ENCODE data around the gene COPS9.

The COPS9 gene

DNA sequence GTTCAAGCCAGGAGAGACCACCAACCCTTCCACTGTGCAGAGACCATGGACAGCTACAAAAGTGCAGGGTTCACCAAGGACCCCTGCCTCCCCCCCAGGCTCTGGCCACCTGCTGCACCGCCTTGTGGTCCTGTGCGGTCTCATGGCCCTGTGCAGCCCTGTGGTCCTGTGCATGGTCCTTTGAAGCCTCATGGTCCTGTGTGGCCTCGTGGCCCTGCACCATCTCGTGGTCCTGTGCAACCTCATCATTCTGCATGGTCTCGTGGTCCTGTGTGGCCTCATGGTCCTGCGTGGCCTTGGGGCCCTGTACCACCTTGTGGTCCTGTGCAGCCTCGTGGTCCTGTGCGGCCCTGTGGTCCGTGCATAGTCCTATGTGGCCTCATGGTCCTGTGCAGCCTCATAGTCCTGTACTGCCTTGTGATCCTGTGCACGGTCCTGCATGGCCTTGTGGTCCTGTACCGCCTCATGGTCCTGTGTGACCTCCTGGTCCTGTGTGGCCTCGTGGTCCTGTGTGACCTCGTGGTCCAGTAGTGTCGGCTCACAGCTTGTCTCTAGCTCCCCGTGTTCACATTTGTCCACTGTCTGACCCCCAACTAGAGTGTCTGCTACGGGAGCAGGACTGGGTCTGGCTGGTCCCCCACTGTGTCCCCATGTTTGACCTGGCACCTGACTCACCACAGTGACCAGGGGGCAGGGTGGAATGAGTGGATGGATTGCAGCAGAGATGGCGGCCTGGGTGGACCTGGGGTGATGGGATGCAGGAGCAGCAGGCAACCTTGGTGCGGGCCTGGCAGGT is 24.4 kb upstream of the COPS9 start:
- H3K4me3 ChIP-seq (ENCODE audit: low read depth in 1 of 2, low read length in 2 of 2), result no peak overlapping the region
- no peaks in the 10 kb centered on the region for H3K36me3 ChIP-seq (ENCODE audit: control insufficient read depth in 1 of 2, insufficient read depth in 2 of 2, low read length in 2 of 2)
- H3K27me3 ChIP-seq (ENCODE audit: control insufficient read depth in 1 of 2, insufficient read depth in 2 of 2, low read length in 2 of 2), result no peaks in the 10 kb centered on the region
- H3K4me1 ChIP-seq (ENCODE audit: control insufficient read depth in 1 of 2, insufficient read depth in 2 of 2, low read length in 2 of 2), result no peaks in the 10 kb centered on the region
- no peak overlapping the region for H3K9ac ChIP-seq (ENCODE audit: low read depth in 1 of 2, low read length in 2 of 2)
- H3K9me3 ChIP-seq (ENCODE audit: control insufficient read depth in 1 of 2, low read length in 2 of 2), result peaks cover 3 to 7% of the 10 kb centered on the region in 2 donors
- H3K27ac ChIP-seq (ENCODE audit: low read depth, low read length), result no peak overlapping the region

DNA sequence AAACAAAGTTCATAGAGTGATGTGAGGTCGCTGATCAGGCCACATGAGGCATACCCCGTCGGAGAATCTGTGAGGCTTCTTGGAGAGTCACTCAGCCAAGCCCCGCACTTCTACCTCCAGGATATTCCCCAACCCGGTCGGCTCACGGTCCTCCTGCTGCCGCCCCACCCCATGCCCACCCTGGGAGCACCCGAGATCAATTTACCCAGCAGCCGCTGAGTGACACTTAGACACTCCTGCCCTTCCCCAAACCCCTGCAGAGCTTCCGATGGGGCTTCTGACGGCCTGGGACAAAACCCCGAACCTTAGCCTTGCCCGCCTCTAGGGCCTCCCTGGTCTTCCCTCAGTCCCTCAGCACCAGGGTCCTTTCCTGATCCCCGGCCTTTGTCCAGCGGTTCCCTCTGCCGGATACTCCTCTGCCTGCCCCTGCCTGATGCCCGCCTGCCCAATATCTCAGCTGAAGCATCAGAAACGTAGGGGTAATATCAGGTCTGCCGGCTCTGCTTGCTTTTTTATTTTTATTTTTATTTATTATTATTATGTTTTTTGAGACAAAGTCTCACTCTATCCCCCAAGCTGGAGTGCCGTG is 23.2 kb upstream of the COPS9 start:
- H3K9me3 ChIP-seq (ENCODE audit: control insufficient read depth in 1 of 2, low read length in 2 of 2), result peaks cover 3 to 7% of the 10 kb centered on the region in 2 donors
- H3K36me3 ChIP-seq (ENCODE audit: control insufficient read depth in 1 of 2, insufficient read depth in 2 of 2, low read length in 2 of 2), result no peaks in the 10 kb centered on the region
- H3K4me1 ChIP-seq (ENCODE audit: control insufficient read depth in 1 of 2, insufficient read depth in 2 of 2, low read length in 2 of 2), result no peaks in the 10 kb centered on the region
- no peaks in the 10 kb centered on the region for H3K27me3 ChIP-seq (ENCODE audit: control insufficient read depth in 1 of 2, insufficient read depth in 2 of 2, low read length in 2 of 2)
- no peak overlapping the region for H3K4me3 ChIP-seq (ENCODE audit: low read depth in 1 of 2, low read length in 2 of 2)
- no peak overlapping the region for H3K9ac ChIP-seq (ENCODE audit: low read depth in 1 of 2, low read length in 2 of 2)
- no peak overlapping the region for H3K27ac ChIP-seq (ENCODE audit: low read depth, low read length)

DNA sequence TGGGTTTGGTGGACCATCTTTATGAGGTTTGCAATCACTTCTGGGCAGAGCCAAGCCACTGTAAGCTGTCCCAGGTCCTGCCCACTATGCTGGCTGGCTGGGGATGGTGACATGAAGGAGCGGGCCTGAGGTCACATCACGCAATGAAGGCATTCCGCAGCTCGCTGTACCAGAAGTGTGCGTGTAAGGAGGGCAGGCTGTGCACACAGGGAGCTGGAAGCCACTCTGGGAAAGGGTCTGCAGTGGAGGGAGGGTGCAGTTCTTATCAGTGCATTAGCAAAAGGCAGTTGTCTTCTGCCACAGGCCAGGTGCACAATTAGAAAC is 21.0 kb upstream of the COPS9 start:
- Histone ChIP-seq H3K27ac (ENCODE audit: low read depth, low read length) (no peak overlapping the region), H3K4me3 (ENCODE audit: low read depth in 1 of 2, low read length in 2 of 2) (no peak overlapping the region), H3K9me3 (ENCODE audit: control insufficient read depth in 1 of 2, low read length in 2 of 2) (no peaks in the 10 kb centered on the region), H3K36me3 (ENCODE audit: control insufficient read depth in 1 of 2, insufficient read depth in 2 of 2, low read length in 2 of 2) (no peaks in the 10 kb centered on the region), H3K4me1 (ENCODE audit: control insufficient read depth in 1 of 2, insufficient read depth in 2 of 2, low read length in 2 of 2) (no peaks in the 10 kb centered on the region), H3K9ac (ENCODE audit: low read depth in 1 of 2, low read length in 2 of 2) (no peak overlapping the region), H3K27me3 (ENCODE audit: control insufficient read depth in 1 of 2, insufficient read depth in 2 of 2, low read length in 2 of 2) (no peaks in the 10 kb centered on the region)

DNA sequence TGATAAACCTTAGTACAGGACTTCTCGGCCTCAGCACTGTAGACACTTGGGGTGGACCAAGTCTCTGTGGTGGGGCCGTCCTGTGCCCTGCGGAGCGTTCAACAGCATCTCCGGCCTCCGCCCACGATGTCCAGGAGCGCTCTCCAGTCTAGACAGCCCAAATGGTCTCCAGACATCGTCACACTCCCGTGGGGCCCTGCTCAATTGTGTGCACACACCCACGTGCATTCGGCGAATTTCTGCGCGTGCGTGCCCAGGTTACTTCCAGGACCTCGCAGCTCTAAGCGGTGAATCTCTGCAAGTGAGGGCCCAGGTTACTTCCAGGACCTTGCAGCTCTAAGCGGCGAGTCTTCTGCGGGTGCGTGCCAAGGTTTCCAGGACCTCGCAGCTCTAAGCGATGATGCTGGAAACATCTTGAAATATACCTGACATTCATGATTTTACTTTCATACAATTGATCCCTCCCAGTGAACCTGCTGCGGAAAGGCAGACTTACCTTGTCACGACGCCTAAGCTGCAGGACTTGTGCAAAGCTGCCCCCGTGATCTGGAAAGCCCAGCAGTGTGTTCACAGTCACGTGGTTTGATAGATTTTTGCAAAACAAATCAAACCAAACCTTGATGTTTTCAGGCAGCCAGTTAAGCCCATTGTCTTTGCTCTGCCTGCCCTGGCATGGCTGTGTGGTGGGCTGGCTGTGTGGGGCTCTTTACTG is 20.5 kb upstream of the COPS9 start:
- H3K4me1 ChIP-seq (ENCODE audit: control insufficient read depth in 1 of 2, insufficient read depth in 2 of 2, low read length in 2 of 2), result no peaks in the 10 kb centered on the region
- H3K36me3 ChIP-seq (ENCODE audit: control insufficient read depth in 1 of 2, insufficient read depth in 2 of 2, low read length in 2 of 2), result no peaks in the 10 kb centered on the region
- no peaks in the 10 kb centered on the region for H3K9me3 ChIP-seq (ENCODE audit: control insufficient read depth in 1 of 2, low read length in 2 of 2)
- no peak overlapping the region for H3K4me3 ChIP-seq (ENCODE audit: low read depth in 1 of 2, low read length in 2 of 2)
- H3K9ac ChIP-seq (ENCODE audit: low read depth in 1 of 2, low read length in 2 of 2), result no peak overlapping the region
- H3K27me3 ChIP-seq (ENCODE audit: control insufficient read depth in 1 of 2, insufficient read depth in 2 of 2, low read length in 2 of 2), result no peaks in the 10 kb centered on the region
- no peak overlapping the region for H3K27ac ChIP-seq (ENCODE audit: low read depth, low read length)

DNA sequence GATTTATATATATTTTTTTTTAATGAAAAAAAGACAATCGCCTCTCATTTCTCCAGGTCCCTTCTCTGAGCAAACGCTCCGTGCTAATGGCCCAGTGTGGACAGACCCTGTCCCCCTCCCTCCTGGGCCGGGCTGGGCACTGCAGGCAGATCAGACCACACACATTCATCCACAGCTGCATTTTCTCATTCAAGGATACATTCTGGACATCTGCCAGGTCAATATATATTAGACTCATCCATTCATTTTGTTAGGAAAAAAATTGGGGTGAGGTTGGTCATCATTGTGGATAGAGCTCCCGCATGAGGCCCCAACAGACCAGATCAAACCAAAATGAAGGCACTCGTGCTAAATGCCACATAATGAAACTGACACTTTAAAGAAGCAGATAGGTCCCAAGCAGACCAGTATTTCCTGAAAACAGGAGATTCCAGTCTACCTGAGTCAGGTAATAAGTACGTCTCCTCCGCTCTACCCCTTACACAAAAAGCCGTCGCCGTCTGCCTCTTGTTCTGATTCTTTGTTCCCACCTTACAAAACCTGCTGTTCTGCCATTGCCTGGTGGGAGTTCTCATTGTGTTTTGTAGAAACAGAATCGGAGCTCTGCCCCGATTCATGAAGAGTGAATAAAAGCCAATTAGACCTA is 19.8 kb upstream of the COPS9 start:
- no peak overlapping the region for H3K9ac ChIP-seq (ENCODE audit: low read depth in 1 of 2, low read length in 2 of 2)
- H3K27me3 ChIP-seq (ENCODE audit: control insufficient read depth in 1 of 2, insufficient read depth in 2 of 2, low read length in 2 of 2), result no peaks in the 10 kb centered on the region
- no peaks in the 10 kb centered on the region for H3K36me3 ChIP-seq (ENCODE audit: control insufficient read depth in 1 of 2, insufficient read depth in 2 of 2, low read length in 2 of 2)
- no peak overlapping the region for H3K27ac ChIP-seq (ENCODE audit: low read depth, low read length)
- H3K4me3 ChIP-seq (ENCODE audit: low read depth in 1 of 2, low read length in 2 of 2), result no peak overlapping the region
- H3K4me1 ChIP-seq (ENCODE audit: control insufficient read depth in 1 of 2, insufficient read depth in 2 of 2, low read length in 2 of 2), result no peaks in the 10 kb centered on the region
- H3K9me3 ChIP-seq (ENCODE audit: control insufficient read depth in 1 of 2, low read length in 2 of 2), result no peaks in the 10 kb centered on the region

DNA sequence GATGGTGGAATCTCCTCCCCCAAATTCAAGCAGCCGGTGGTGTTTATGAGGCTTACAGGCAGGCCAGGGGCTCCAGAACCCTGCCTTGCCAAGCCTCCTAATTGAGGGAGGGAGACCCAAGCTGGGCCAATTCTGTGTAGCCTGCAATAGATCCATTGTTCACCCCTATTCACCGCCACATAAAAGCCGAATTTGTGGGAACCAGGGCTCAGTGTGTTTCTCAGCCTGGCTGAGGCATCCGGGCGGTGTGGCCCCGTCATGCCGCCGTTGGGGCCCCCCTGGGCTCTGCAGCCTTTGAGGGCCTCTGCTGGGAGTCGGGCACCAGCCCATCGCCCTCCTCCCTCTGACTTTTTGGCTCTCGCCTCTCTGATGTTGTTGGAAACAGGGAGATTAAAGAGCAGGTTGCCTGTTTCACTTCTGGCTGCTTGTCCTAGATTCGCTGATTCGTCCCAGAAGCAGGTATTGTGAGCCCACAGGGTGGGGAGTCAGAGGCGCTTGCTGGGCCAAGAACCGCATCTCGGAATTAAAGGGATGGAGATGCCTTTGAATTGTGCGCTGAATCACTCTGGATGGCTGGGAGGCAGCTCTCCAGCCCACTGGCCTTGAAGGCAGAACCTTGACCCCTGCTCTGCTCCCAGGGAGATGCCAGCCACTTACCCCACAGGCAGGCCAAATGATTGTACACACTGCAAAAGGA is 19.1 kb upstream of the COPS9 start:
- no peak overlapping the region for H3K27ac ChIP-seq (ENCODE audit: low read depth, low read length)

DNA sequence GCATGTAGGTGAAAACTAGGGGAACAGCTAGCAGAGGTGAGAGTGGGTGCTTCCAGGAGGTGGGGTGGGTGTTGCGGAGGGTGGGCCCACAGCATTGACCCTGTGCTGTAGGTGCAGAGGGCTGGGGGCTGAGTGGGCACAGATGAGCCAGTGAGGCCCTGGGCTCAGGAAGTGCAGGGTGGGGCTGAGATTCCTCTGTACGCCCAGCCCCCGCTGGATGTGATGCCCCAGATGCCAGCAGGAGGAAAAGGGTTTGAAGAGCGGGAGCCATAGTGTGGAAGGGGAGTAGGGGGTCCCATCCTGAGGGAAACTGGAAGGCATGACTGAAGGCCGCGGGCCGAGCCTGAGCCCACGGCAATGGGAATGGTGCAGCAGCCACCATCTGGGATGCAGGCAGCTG is 18.5 kb upstream of the COPS9 start:
- H3K9ac ChIP-seq (ENCODE audit: low read depth in 1 of 2, low read length in 2 of 2), result no peak overlapping the region
- H3K36me3 ChIP-seq (ENCODE audit: control insufficient read depth in 1 of 2, insufficient read depth in 2 of 2, low read length in 2 of 2), result no peaks in the 10 kb centered on the region
- H3K27me3 ChIP-seq (ENCODE audit: control insufficient read depth in 1 of 2, insufficient read depth in 2 of 2, low read length in 2 of 2), result peaks cover 0 to 4% of the 10 kb centered on the region in 2 donors
- no peak overlapping the region for H3K27ac ChIP-seq (ENCODE audit: low read depth, low read length)
- H3K9me3 ChIP-seq (ENCODE audit: control insufficient read depth in 1 of 2, low read length in 2 of 2), result no peaks in the 10 kb centered on the region
- H3K4me3 ChIP-seq (ENCODE audit: low read depth in 1 of 2, low read length in 2 of 2), result no peak overlapping the region
- H3K4me1 ChIP-seq (ENCODE audit: control insufficient read depth in 1 of 2, insufficient read depth in 2 of 2, low read length in 2 of 2), result no peaks in the 10 kb centered on the region

More for the DNA sequence above, 19.1 kb upstream of the COPS9 start:
- Histone ChIP-seq H3K9me3 (ENCODE audit: control insufficient read depth in 1 of 2, low read length in 2 of 2) (no peaks in the 10 kb centered on the region), H3K36me3 (ENCODE audit: control insufficient read depth in 1 of 2, insufficient read depth in 2 of 2, low read length in 2 of 2) (no peaks in the 10 kb centered on the region), H3K4me1 (ENCODE audit: control insufficient read depth in 1 of 2, insufficient read depth in 2 of 2, low read length in 2 of 2) (no peaks in the 10 kb centered on the region), H3K9ac (ENCODE audit: low read depth in 1 of 2, low read length in 2 of 2) (no peak overlapping the region), H3K27me3 (ENCODE audit: control insufficient read depth in 1 of 2, insufficient read depth in 2 of 2, low read length in 2 of 2) (no peaks in the 10 kb centered on the region), H3K4me3 (ENCODE audit: low read depth in 1 of 2, low read length in 2 of 2) (no peak overlapping the region)

DNA sequence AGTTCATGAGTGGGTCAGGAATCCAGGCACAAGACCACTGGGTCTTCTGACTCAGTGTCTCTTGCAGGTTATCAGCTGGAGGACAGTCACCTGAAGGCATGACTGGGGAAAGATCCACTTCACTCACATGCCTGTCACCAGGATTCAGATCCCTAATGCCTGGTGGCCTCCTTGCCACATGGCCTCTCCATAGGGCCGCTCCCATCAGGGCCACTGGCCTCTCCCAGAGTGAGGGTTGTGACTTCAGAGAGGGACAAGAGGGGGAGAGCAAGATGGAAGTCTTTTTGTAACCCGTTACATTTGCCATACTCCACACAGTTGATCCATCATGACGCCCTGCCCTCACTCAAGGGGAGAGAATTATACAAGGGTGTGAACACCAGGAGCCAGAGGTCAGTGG is 17.3 kb upstream of the COPS9 start:
- Histone ChIP-seq H3K27me3 (ENCODE audit: control insufficient read depth in 1 of 2, insufficient read depth in 2 of 2, low read length in 2 of 2) (peaks cover 0 to 4% of the 10 kb centered on the region in 2 donors), H3K9ac (ENCODE audit: low read depth in 1 of 2, low read length in 2 of 2) (no peak overlapping the region), H3K4me1 (ENCODE audit: control insufficient read depth in 1 of 2, insufficient read depth in 2 of 2, low read length in 2 of 2) (no peaks in the 10 kb centered on the region), H3K9me3 (ENCODE audit: control insufficient read depth in 1 of 2, low read length in 2 of 2) (no peaks in the 10 kb centered on the region), H3K27ac (ENCODE audit: low read depth, low read length) (no peak overlapping the region), H3K4me3 (ENCODE audit: low read depth in 1 of 2, low read length in 2 of 2) (no peak overlapping the region), H3K36me3 (ENCODE audit: control insufficient read depth in 1 of 2, insufficient read depth in 2 of 2, low read length in 2 of 2) (no peaks in the 10 kb centered on the region)

DNA sequence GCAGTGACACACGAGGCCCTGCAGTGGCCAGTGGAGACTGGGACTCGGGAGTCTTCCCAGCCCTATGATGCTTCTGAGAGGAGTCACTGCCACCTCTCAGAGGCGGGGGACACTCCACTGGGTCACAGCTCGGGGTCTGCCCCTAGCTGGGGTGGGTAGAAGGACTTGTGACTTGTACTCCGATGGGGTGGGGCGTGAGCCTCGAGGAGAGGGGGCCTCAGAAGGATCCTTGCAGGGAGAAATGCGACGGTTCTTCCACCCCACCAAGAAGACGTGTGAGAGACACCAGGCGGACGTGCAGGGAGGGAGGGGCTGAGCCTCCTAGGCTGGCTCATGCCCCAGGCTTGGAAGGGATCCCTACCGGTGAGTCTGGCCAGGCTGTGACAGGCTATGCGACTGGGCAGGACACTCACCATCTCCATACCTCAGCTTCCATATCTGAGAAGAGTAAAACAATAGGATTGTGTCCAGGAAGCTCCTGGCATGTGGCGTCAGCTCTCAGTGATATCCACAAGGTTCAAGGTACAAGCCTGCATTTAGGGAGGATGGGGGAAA is 15.4 kb upstream of the COPS9 start:
- peaks cover 0 to 4% of the 10 kb centered on the region in 2 donors for H3K27me3 ChIP-seq (ENCODE audit: control insufficient read depth in 1 of 2, insufficient read depth in 2 of 2, low read length in 2 of 2)
- no peak overlapping the region for H3K4me3 ChIP-seq (ENCODE audit: low read depth in 1 of 2, low read length in 2 of 2)
- H3K9ac ChIP-seq (ENCODE audit: low read depth in 1 of 2, low read length in 2 of 2), result no peak overlapping the region
- H3K4me1 ChIP-seq (ENCODE audit: control insufficient read depth in 1 of 2, insufficient read depth in 2 of 2, low read length in 2 of 2), result no peaks in the 10 kb centered on the region
- H3K27ac ChIP-seq (ENCODE audit: low read depth, low read length), result no peak overlapping the region
- no peaks in the 10 kb centered on the region for H3K9me3 ChIP-seq (ENCODE audit: control insufficient read depth in 1 of 2, low read length in 2 of 2)
- no peaks in the 10 kb centered on the region for H3K36me3 ChIP-seq (ENCODE audit: control insufficient read depth in 1 of 2, insufficient read depth in 2 of 2, low read length in 2 of 2)

Measured in duodenal mucosa (tissue), 2 donors.